Neural progenitor cell (in vitro differentiated cells): ENCODE data around the gene KIAA1210.

ENCODE experiments used
- EZH2phosphoT487 ChIP-seq: fragments of 200-600 bp; sonication (generic); IDR thresholded peaks from 2 replicates; pipeline ENCODE4 v1.6.1; 2017; ENCODE audit warnings: antibody characterized with exemption
- TF ChIP-seq, protein P1 (sequence below): fragments of 200-600 bp; sonication (generic); IDR thresholded peaks from 2 replicates; pipeline ENCODE4 v1.5.1; 2017; ENCODE audit warnings: antibody characterized with exemption, mild to moderate bottlenecking

DNA sequence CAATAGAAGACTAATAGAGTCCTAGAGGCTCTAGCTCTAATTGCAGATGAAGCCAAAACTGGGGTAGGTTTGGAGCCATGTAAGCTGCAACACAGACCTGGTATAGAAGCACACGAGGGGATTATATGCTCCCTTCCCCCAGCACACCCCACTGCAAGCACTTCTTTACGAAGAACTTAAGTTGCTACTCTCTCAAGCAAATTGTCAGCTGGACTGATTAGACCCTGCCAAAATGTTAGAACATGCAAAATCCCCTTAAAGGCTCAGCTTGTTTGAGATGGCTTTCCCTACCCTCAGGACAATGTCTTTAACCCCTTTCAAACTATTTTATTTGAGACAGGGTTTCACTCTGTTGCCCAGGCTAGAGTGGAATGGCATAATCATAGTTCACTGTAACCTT, 4.7 kb upstream of the KIAA1210 start:
- TF ChIP-seq, protein P1, sequence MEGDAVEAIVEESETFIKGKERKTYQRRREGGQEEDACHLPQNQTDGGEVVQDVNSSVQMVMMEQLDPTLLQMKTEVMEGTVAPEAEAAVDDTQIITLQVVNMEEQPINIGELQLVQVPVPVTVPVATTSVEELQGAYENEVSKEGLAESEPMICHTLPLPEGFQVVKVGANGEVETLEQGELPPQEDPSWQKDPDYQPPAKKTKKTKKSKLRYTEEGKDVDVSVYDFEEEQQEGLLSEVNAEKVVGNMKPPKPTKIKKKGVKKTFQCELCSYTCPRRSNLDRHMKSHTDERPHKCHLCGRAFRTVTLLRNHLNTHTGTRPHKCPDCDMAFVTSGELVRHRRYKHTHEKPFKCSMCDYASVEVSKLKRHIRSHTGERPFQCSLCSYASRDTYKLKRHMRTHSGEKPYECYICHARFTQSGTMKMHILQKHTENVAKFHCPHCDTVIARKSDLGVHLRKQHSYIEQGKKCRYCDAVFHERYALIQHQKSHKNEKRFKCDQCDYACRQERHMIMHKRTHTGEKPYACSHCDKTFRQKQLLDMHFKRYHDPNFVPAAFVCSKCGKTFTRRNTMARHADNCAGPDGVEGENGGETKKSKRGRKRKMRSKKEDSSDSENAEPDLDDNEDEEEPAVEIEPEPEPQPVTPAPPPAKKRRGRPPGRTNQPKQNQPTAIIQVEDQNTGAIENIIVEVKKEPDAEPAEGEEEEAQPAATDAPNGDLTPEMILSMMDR = no peak
- TF ChIP-seq EZH2phosphoT487 = no peak
